ENCODE measurements around the gene WNK4.

The WNK4 gene

GRCh38 chr17:42827472-42827871 is 47.1 kb downstream of the WNK4 start:
- H3K4me3 ChIP-seq (replicated peaks; ENCODE audit: low read depth, low read length) = no peak overlapping the region
- TF ChIP-seq, protein P1, sequence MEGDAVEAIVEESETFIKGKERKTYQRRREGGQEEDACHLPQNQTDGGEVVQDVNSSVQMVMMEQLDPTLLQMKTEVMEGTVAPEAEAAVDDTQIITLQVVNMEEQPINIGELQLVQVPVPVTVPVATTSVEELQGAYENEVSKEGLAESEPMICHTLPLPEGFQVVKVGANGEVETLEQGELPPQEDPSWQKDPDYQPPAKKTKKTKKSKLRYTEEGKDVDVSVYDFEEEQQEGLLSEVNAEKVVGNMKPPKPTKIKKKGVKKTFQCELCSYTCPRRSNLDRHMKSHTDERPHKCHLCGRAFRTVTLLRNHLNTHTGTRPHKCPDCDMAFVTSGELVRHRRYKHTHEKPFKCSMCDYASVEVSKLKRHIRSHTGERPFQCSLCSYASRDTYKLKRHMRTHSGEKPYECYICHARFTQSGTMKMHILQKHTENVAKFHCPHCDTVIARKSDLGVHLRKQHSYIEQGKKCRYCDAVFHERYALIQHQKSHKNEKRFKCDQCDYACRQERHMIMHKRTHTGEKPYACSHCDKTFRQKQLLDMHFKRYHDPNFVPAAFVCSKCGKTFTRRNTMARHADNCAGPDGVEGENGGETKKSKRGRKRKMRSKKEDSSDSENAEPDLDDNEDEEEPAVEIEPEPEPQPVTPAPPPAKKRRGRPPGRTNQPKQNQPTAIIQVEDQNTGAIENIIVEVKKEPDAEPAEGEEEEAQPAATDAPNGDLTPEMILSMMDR (IDR thresholded peaks at IDR 0.05; ENCODE audit: low read depth, low read length, missing control alignments) = no peak
- DNase-seq (ENCODE audit: extremely low read depth, low read depth) = no peak

DNA sequence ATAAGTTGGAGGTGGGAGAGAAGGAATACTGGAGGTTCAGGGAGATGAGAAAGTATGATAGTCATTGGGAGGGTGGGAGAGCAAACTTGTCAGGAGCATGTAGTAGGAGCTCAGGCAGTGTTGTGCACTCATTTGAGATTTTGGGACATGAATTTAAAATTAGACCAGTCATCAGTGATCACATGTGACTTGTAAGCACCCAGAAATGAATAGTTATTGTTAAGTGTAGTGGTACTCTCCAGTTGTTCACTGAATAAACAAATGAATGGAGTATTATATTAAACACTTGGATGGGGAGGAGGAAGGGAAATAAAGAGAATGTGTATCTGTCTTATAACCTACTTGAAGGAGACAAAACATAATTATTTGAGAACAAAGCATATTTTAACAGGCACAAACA is 50.6 kb downstream of the WNK4 start:
- H3K4me3 ChIP-seq (replicated peaks; ENCODE audit: low read depth, low read length) = no peak overlapping the region
- DNase-seq (ENCODE audit: extremely low read depth, low read depth) = no peak
- TF ChIP-seq, protein P1 (IDR thresholded peaks at IDR 0.05; ENCODE audit: low read depth, low read length, missing control alignments) = no peak

- TF ChIP-seq, protein P1 (IDR thresholded peaks at IDR 0.05; ENCODE audit: low read depth, low read length, missing control alignments) = no peak
- no peak for DNase-seq (ENCODE audit: extremely low read depth, low read depth)
These were observed 52.0 kb downstream of the WNK4 start for GRCh38 chr17:42832213-42832933.

DNA sequence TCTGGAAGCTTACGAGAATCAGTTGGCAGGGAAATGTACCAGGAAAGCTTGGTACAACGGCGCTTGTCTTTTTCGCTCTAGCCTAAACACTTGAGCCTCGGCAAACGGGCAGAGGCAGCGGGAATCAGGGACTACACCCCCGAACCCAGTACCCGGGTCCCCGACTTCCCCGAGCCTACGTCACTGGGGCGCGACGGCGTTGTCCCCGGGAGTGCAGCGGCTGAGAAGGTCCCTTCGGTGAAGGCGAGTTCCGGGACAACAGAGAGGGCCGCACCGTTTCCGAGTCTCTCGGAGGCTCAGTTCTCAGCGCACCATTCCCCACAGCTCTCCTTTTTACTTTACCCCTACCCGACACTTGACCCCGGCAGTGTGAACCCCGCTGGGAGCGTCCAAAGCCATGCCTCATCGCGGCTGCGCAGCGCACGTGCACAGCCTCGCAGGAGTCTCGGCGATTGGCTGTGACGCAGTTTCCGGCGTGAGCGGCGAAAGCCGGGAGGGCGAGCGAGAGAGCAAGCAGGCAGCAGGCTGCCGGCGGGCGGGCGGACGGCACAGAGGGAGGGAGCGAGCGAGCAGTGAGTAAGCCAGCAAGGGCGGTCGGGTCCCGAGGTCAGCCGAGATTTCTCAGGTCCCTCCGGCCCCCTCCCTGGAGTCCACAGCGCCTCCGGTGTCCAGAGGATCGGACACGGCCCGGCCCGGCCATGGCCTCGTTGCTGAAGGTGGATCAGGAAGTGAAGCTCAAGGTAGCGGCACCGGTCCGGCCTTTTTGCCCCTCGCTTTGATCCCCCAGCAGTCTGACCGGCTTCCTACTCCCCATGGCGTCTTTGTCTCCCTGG is 52.7 kb downstream of the WNK4 start, which contains the start of gene PSME3:
Gene PSME3 (plus strand): TSS at position 464 of the 833 bp plus-strand sequence. CDS start 235 bp downstream, at position 699.
- peak; percentile 56 for DNase-seq (ENCODE audit: extremely low read depth, low read depth)
- peak within 1 kb of the TSS; percentile 87 for H3K4me3 ChIP-seq (replicated peaks; ENCODE audit: low read depth, low read length)
- TF ChIP-seq, protein P1 (IDR thresholded peaks at IDR 0.05; ENCODE audit: low read depth, low read length, missing control alignments) = no peak

More at GRCh38 chr17:42832213-42832933, 52.0 kb downstream of the WNK4 start:
- H3K4me3 ChIP-seq (replicated peaks; ENCODE audit: low read depth, low read length) = peak overlapping the region; percentile 87

DNA sequence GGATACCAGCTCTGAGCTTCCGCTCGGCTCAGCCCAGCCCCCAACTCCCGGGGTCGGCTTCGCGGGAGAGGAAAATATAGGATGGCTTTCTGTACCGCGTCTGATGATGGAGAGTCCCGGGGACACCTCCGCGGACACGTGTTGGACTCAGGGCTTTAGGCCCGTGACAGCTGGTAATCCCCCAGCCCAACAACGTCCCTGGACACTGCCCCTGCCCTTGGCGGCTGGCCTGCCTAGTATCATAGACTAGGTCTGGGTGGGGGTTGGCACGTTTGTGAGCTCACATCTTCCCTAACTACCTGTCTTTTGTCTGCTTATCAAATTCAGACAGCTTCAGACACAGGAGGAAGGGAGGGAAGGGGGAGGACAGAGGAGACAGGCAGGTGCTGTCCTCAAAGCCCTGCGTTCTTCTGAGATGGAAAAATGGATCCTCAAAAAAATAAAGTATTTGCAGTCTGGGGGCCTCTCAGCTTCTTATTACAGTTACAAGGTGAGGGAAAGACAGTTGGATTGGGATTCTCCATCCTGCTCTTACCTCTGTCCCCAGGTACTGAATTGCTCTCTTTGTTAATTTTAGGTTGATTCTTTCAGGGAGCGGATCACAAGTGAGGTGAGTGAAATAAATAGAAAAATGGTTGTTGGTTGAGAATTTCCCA is 53.5 kb downstream of the WNK4 start:
- peak overlapping the region; percentile 87 for H3K4me3 ChIP-seq (replicated peaks; ENCODE audit: low read depth, low read length)
- TF ChIP-seq, protein P1 (IDR thresholded peaks at IDR 0.05; ENCODE audit: low read depth, low read length, missing control alignments) = no peak
- no peak for DNase-seq (ENCODE audit: extremely low read depth, low read depth)

DNA sequence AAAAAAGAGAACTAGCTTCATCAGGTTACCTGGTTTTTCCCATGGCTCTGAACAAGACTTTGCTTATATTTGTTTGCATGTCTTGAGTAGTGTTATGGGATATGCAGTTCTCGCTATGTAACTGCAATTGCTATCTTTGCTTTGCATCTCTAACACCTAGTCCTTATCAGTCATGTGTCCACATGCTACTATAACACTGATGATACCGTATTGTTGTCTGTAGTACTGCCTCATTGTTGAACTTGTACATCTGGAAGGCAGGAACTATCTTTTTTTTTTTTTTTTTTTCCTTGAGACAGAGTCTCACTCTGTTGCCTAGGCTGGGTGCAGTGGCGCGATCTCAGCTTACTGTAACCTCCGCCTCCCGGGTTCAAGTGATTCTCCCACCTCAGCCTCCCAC is 55.3 kb downstream of the WNK4 start:
- no peak for DNase-seq (ENCODE audit: extremely low read depth, low read depth)
- TF ChIP-seq, protein P1 (IDR thresholded peaks at IDR 0.05; ENCODE audit: low read depth, low read length, missing control alignments) = no peak
- H3K4me3 ChIP-seq (replicated peaks; ENCODE audit: low read depth, low read length) = no peak overlapping the region
